OCI-LY1 (cell line): ENCODE measurements around the gene STARD13.

Experiments
- CTCF ChIP-seq: fragments of 200-600 bp; sonication (generic), shearing (Covaris generic); IDR thresholded peaks from 2 replicates; pipeline ENCODE4 v1.5.1; 2017; ENCODE audit warnings: mild to moderate bottlenecking, antibody characterized with exemption, low read length, moderate library complexity, mixed read lengths
- EZH2 ChIP-seq: fragments of 200-600 bp; sonication (generic), shearing (Covaris generic); IDR thresholded peaks from 2 replicates; pipeline ENCODE4 v1.8.0; 2017; ENCODE audit warnings: borderline replicate concordance, mixed run types, mild to moderate bottlenecking, antibody characterized with exemption, low read length, moderate library complexity, mixed read lengths

GRCh38 chr13:33172400-33172799, 113.2 kb downstream of the STARD13 start:
- TF ChIP-seq CTCF (no peak), EZH2 (no peak)
